NCI-H2171 (cell line): ENCODE results near the gene EHD1.

Experiments
- DNase-seq: peaks from one replicate; lab custom pipeline; 2025; lab: John Stamatoyannopoulos, UW

EHD1 gene

GRCh38 chr11:64890522-64890939 is 12.1 kb upstream of the EHD1 start:
- DNase-seq = peak; percentile 16

GRCh38 chr11:64888729-64889511 is 10.5 kb upstream of the EHD1 start:
- no peak for DNase-seq

- DNase-seq = no peak
These were observed 9.9 kb upstream of the EHD1 start for GRCh38 chr11:64888406-64888728.

- peak; percentile 28 for DNase-seq
These were observed 9.5 kb upstream of the EHD1 start for GRCh38 chr11:64887757-64888405.

GRCh38 chr11:64887234-64887756 is 8.9 kb upstream of the EHD1 start:
- DNase-seq = no peak

- DNase-seq = no peak
These were observed 7.2 kb upstream of the EHD1 start for GRCh38 chr11:64885367-64886286.

- no peak for DNase-seq
These were observed 5.6 kb upstream of the EHD1 start for GRCh38 chr11:64884019-64884418.

GRCh38 chr11:64883575-64883974 is 5.2 kb upstream of the EHD1 start:
- no peak for DNase-seq

GRCh38 chr11:64882243-64882642 is 3.8 kb upstream of the EHD1 start:
- DNase-seq = no peak

GRCh38 chr11:64881476-64881875 is 3.1 kb upstream of the EHD1 start:
- DNase-seq = no peak

- no peak for DNase-seq
These were observed 2.0 kb upstream of the EHD1 start for GRCh38 chr11:64880240-64881001.

- no peak for DNase-seq
These were observed 951 bp upstream of the EHD1 start for GRCh38 chr11:64879244-64879900.

- no peak for DNase-seq
These were observed 263 bp downstream of the EHD1 start for GRCh38 chr11:64878223-64878493.

GRCh38 chr11:64877390-64878222 is 815 bp downstream of the EHD1 start:
- no peak for DNase-seq

- DNase-seq = no peak
These were observed 1.5 kb downstream of the EHD1 start for GRCh38 chr11:64876835-64877341.

GRCh38 chr11:64876229-64876750 is 2.1 kb downstream of the EHD1 start:
- no peak for DNase-seq

GRCh38 chr11:64875369-64876228 is 2.8 kb downstream of the EHD1 start:
- DNase-seq = no peak

- no peak for DNase-seq
These were observed 3.8 kb downstream of the EHD1 start for GRCh38 chr11:64874308-64875240.
